Neural cell (in vitro differentiated cells): ENCODE measurements around the gene DKC1. TPM values are rescaled to one million over a fixed set of nuclear protein-coding genes. Genes with fewer than 3 reads are reported as not detected.

Source experiments
- H2AFZ ChIP-seq: fragments of 200-600, 300-800 bp; sonication (generic), shearing (Covaris generic); 2 replicates; pipeline ENCODE4 v1.6.0; 2014; ENCODE audit warnings: low read depth, mild to moderate bottlenecking, antibody characterized with exemption, low read length, moderate library complexity
- H3F3A ChIP-seq: fragments of 200-600 bp; shearing (Covaris generic); 2 replicates; pipeline ENCODE4 v1.6.1; 2016; ENCODE audit warnings: mild to moderate bottlenecking, moderate library complexity, mixed read lengths, antibody characterized with exemption, low read length; ENCODE audit not compliant: insufficient read depth, poor library complexity, severe bottlenecking
- H3K27ac ChIP-seq: fragments of 200-600, 300-800 bp; sonication (generic), shearing (Covaris generic); 2 replicates; pipeline ENCODE4 v1.5.1; 2014; ENCODE audit warnings: mild to moderate bottlenecking, low read length, moderate library complexity
- H3K27me3 ChIP-seq: fragments of 300-800, 200-600 bp; sonication (generic), shearing (Covaris generic); 2 replicates; pipeline ENCODE4 v1.6.0; 2014; ENCODE audit warnings: mild to moderate bottlenecking, low read depth, low read length, moderate library complexity; ENCODE audit not compliant: insufficient read depth
- H3K36me3 ChIP-seq: fragments of 300-800, 200-600 bp; sonication (generic), shearing (Covaris generic); 2 replicates; pipeline ENCODE4 v1.5.1; 2014; ENCODE audit warnings: mild to moderate bottlenecking, antibody characterized with exemption, low read length, moderate library complexity; ENCODE audit not compliant: insufficient read depth
- H3K4me2 ChIP-seq: fragments of 300-800, 200-600 bp; sonication (generic), shearing (Covaris generic); 2 replicates; pipeline ENCODE4 v1.6.0; 2014; ENCODE audit warnings: mild to moderate bottlenecking, low read length
- H3K4me3 ChIP-seq: fragments of 300-800, 200-600 bp; sonication (generic), shearing (Covaris generic); 2 replicates; pipeline ENCODE4 v1.5.1; 2014; ENCODE audit warnings: mild to moderate bottlenecking, low read length, moderate library complexity
- H3K79me2 ChIP-seq: fragments of 200-600 bp; shearing (Covaris generic); replicated peaks from 2 replicates; pipeline ENCODE4 v1.6.0; 2014; ENCODE audit warnings: mild to moderate bottlenecking, low read length, moderate library complexity; ENCODE audit not compliant: insufficient read depth
- H3K9ac ChIP-seq: fragments of 300-800, 200-600 bp; sonication (generic), shearing (Covaris generic); 2 replicates; pipeline ENCODE4 v1.6.1; 2016; ENCODE audit warnings: mild to moderate bottlenecking, low read length, mixed read lengths
- H3K9me2 ChIP-seq: fragments of 200-600 bp; shearing (Covaris generic); 2 replicates; pipeline ENCODE4 v1.6.1; 2016; ENCODE audit warnings: mild to moderate bottlenecking, low read length, mixed read lengths; ENCODE audit not compliant: insufficient read depth
- H3K9me3 ChIP-seq: fragments of 200-600, 300-800 bp; sonication (generic), shearing (Covaris generic); 2 replicates; pipeline ENCODE4 v1.6.1; 2016; ENCODE audit warnings: mild to moderate bottlenecking, mixed run types, low read length, moderate library complexity, mixed read lengths
- H4K20me1 ChIP-seq: fragments of 200-600 bp; shearing (Covaris generic); 2 replicates; pipeline ENCODE4 v1.6.1; 2016; ENCODE audit warnings: mild to moderate bottlenecking, mixed run types; ENCODE audit not compliant: insufficient read depth
- CTCF ChIP-seq: fragments of 450-650 bp; IDR thresholded peaks from 2 replicates; pipeline ENCODE4 v1.5.1; 2014; ENCODE audit warnings: antibody characterized with exemption, mild to moderate bottlenecking, moderate library complexity; ENCODE audit not compliant: poor library complexity, severe bottlenecking
- EP300 ChIP-seq: fragments of 450-650 bp; conservative IDR thresholded peaks from 2 replicates; pipeline ENCODE4 v1.6.1; 2014; ENCODE audit warnings: antibody characterized with exemption, mild to moderate bottlenecking, moderate library complexity; ENCODE audit not compliant: poor library complexity, severe bottlenecking
- EZH2 ChIP-seq: fragments of 200-600, 300-800 bp; shearing (Covaris generic), sonication (generic); IDR thresholded peaks from 2 replicates; pipeline ENCODE4 v1.6.1; 2014; ENCODE audit warnings: antibody characterized with exemption, low read length, borderline replicate concordance, mild to moderate bottlenecking; ENCODE audit not compliant: insufficient read depth, poor library complexity, severe bottlenecking
- MXI1 ChIP-seq: fragments of 450-650 bp; conservative IDR thresholded peaks from 2 replicates; pipeline ENCODE4 v1.6.1; 2014; ENCODE audit warnings: antibody characterized with exemption, mild to moderate bottlenecking; ENCODE audit not compliant: poor library complexity, severe bottlenecking
- POLR2AphosphoS5 ChIP-seq: IDR thresholded peaks from 2 replicates; pipeline ENCODE4 v1.6.1; 2012
- RAD21 ChIP-seq: fragments of 450-650 bp; conservative IDR thresholded peaks from 2 replicates; pipeline ENCODE4 v1.6.1; 2014; ENCODE audit warnings: antibody characterized with exemption, mild to moderate bottlenecking, moderate library complexity
- REST ChIP-seq: IDR thresholded peaks from 2 replicates; pipeline ENCODE4 v1.6.1; 2012; ENCODE audit warnings: borderline replicate concordance
- SMC3 ChIP-seq: fragments of 450-650 bp; conservative IDR thresholded peaks from 2 replicates; pipeline ENCODE4 v1.6.1; 2014; ENCODE audit warnings: antibody characterized with exemption, mild to moderate bottlenecking, moderate library complexity; ENCODE audit not compliant: poor library complexity
- TAF1 ChIP-seq: IDR thresholded peaks from 2 replicates; pipeline ENCODE4 v1.6.1; 2012; ENCODE audit warnings: low read depth
- polyA plus RNA-seq: library from polyadenylated mRNA; depleted of rRNA; stranded (reverse); fragments of >200 nt; gene quantifications from 2 replicates; pipeline ENCODE4 v1.2.3, GENCODE V29; 2014

DKC1 gene
- polyA plus RNA-seq, 1 donor from 2014 or later, result 32.1 TPM

GRCh38 chrX:154791467-154791866, 28.8 kb downstream of the DKC1 start:
- Histone ChIP-seq H3K9ac (no peak overlapping the region), H4K20me1 (no peaks in the 10 kb centered on the region), H3K9me3 (no peaks in the 10 kb centered on the region), H3K4me3 (no peak overlapping the region), H3F3A (no peaks in the 10 kb centered on the region), H3K27ac (no peak overlapping the region), H2AFZ (no peak overlapping the region), H3K9me2 (no peaks in the 10 kb centered on the region), H3K36me3 (no peaks in the 10 kb centered on the region), H3K27me3 (no peaks in the 10 kb centered on the region), H3K4me2 (no peak overlapping the region), H3K79me2 (no peaks in the 10 kb centered on the region)
- no peak for TF ChIP-seq REST
- TF ChIP-seq EP300, result no peak
- no peak for TF ChIP-seq SMC3
- TF ChIP-seq CTCF, result no peak
- TF ChIP-seq POLR2AphosphoS5, result no peak
- TF ChIP-seq MXI1, result no peak
- no peak for TF ChIP-seq RAD21
- TF ChIP-seq EZH2, result no peak
- TF ChIP-seq TAF1, result no peak

- Histone ChIP-seq H3K4me2 (no peak overlapping the region), H3K27ac (no peak overlapping the region), H3K4me3 (no peak overlapping the region), H3F3A (no peaks in the 10 kb centered on the region), H3K9ac (no peak overlapping the region), H3K9me2 (no peaks in the 10 kb centered on the region), H3K9me3 (no peaks in the 10 kb centered on the region), H2AFZ (no peak overlapping the region), H3K79me2 (no peaks in the 10 kb centered on the region), H3K36me3 (no peaks in the 10 kb centered on the region), H3K27me3 (no peaks in the 10 kb centered on the region), H4K20me1 (no peaks in the 10 kb centered on the region)
- TF ChIP-seq MXI1, result no peak
These were observed 29.3 kb downstream of the DKC1 start for GRCh38 chrX:154791939-154792338.

GRCh38 chrX:154793084-154793795, 30.6 kb downstream of the DKC1 start:
- H3K9me2 ChIP-seq, result no peaks in the 10 kb centered on the region

More at GRCh38 chrX:154793084-154793795, 30.6 kb downstream of the DKC1 start:
- H3K4me2 ChIP-seq, result no peak overlapping the region
- H3K36me3 ChIP-seq, result no peaks in the 10 kb centered on the region
- H4K20me1 ChIP-seq, result no peaks in the 10 kb centered on the region
- H3K9me3 ChIP-seq, result no peaks in the 10 kb centered on the region
- H3K9ac ChIP-seq, result no peak overlapping the region
- no peaks in the 10 kb centered on the region for H3K27me3 ChIP-seq
- H3K27ac ChIP-seq, result no peak overlapping the region
- H3F3A ChIP-seq, result no peaks in the 10 kb centered on the region
- H3K79me2 ChIP-seq, result no peaks in the 10 kb centered on the region
- TF ChIP-seq RAD21 (no peak), MXI1 (no peak)
- H2AFZ ChIP-seq, result no peak overlapping the region
- H3K4me3 ChIP-seq, result no peak overlapping the region
